Osteoblast (primary cell): ENCODE data around the gene DNAH10. TPM values are rescaled to one million over a fixed set of nuclear protein-coding genes. Genes with fewer than 3 reads are reported as not detected.

ENCODE experiments used
- DNase-seq: peaks from one replicate; pipeline ENCODE4 v3.0.0; 2011; ENCODE audit warnings: low spot score, mixed read lengths; ENCODE audit not compliant: insufficient read length; ENCODE audit errors: missing footprints
- H2AFZ ChIP-seq: 2 replicates; pipeline ENCODE4 v1.6.0; 2011; ENCODE audit warnings: mild to moderate bottlenecking, low read length
- H3K27ac ChIP-seq: 2 replicates; pipeline ENCODE4 v1.5.1; 2011; ENCODE audit warnings: mild to moderate bottlenecking, low read depth, low read length, moderate library complexity
- H3K27me3 ChIP-seq: 2 replicates; pipeline ENCODE4 v1.6.0; 2012; ENCODE audit warnings: mild to moderate bottlenecking, control low read depth, inconsistent platforms, low read length, moderate library complexity; ENCODE audit not compliant: insufficient read depth
- H3K36me3 ChIP-seq: 2 replicates; pipeline ENCODE4 v1.5.1; 2011; ENCODE audit warnings: mild to moderate bottlenecking, low read length, control low read depth, moderate library complexity; ENCODE audit not compliant: insufficient read depth
- H3K4me1 ChIP-seq: 2 replicates; pipeline ENCODE4 v1.5.1; 2011; ENCODE audit warnings: mild to moderate bottlenecking, low read length, control low read depth, moderate library complexity; ENCODE audit not compliant: insufficient read depth
- H3K4me2 ChIP-seq: 2 replicates; pipeline ENCODE4 v1.6.0; 2011; ENCODE audit warnings: mild to moderate bottlenecking, low read length; ENCODE audit not compliant: insufficient read depth
- H3K4me3 ChIP-seq: fragments of 200-600 bp; sonication (generic); 3 replicates; pipeline ENCODE4 v1.5.1; 2012; ENCODE audit warnings: mild to moderate bottlenecking, low read length, inconsistent platforms; ENCODE audit not compliant: insufficient read depth
- H3K79me2 ChIP-seq: 2 replicates; pipeline ENCODE4 v1.6.0; 2012; ENCODE audit warnings: mild to moderate bottlenecking, low read length, control low read depth, inconsistent platforms; ENCODE audit not compliant: insufficient read depth
- H3K9me3 ChIP-seq: 2 replicates; pipeline ENCODE4 v1.5.1; 2011; ENCODE audit warnings: low read depth, low read length, control low read depth
- H4K20me1 ChIP-seq: 2 replicates; pipeline ENCODE4 v1.6.0; 2012; ENCODE audit warnings: mild to moderate bottlenecking, low read length, control low read depth; ENCODE audit not compliant: insufficient read depth
- total RNA-seq: library from RNA; depleted of rRNA; stranded (reverse); fragments of >200 nt; gene quantifications from 2 replicates; pipeline ENCODE4 v1.2.3, GENCODE V29; 2012
- TF ChIP-seq, protein P1 (sequence below): IDR thresholded peaks from 2 replicates; pipeline ENCODE4 v1.5.1; 2011; ENCODE audit warnings: mild to moderate bottlenecking, low read depth, low read length, moderate library complexity; ENCODE audit errors: extremely low read depth

DNAH10 gene
- total RNA-seq, 1 donor = 0.72 TPM

DNA sequence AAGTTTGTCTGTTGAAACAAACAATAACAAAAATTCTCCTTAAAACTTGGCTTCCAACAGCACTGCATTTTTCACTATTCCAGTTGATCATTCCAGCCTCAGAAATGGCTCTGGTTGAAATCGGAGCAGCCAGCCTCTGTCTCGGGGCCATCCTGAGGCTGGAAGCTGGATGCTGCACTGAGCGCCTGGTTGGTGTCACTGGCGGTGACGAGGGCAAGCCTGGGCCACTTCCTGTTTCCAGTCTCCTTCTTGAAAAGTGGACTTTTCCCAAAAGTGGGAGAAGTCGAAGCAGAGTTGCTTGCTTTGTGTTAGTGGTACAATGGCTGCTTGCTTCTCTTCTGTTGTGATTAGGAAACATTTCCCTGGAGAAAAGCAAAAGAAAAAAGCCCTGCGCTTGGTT is 161.8 kb downstream of the DNAH10 start:
- Histone ChIP-seq H3K4me2 (no peak overlapping the region), H3K27ac (no peak overlapping the region), H3K9me3 (no peaks in the 10 kb centered on the region), H3K27me3 (peaks cover 4% of the 10 kb centered on the region), H2AFZ (no peak overlapping the region), H3K4me3 (no peak overlapping the region), H4K20me1 (no peaks in the 10 kb centered on the region), H3K79me2 (no peaks in the 10 kb centered on the region), H3K4me1 (no peaks in the 10 kb centered on the region), H3K36me3 (no peaks in the 10 kb centered on the region)
- DNase-seq = no peak
- TF ChIP-seq, protein P1, sequence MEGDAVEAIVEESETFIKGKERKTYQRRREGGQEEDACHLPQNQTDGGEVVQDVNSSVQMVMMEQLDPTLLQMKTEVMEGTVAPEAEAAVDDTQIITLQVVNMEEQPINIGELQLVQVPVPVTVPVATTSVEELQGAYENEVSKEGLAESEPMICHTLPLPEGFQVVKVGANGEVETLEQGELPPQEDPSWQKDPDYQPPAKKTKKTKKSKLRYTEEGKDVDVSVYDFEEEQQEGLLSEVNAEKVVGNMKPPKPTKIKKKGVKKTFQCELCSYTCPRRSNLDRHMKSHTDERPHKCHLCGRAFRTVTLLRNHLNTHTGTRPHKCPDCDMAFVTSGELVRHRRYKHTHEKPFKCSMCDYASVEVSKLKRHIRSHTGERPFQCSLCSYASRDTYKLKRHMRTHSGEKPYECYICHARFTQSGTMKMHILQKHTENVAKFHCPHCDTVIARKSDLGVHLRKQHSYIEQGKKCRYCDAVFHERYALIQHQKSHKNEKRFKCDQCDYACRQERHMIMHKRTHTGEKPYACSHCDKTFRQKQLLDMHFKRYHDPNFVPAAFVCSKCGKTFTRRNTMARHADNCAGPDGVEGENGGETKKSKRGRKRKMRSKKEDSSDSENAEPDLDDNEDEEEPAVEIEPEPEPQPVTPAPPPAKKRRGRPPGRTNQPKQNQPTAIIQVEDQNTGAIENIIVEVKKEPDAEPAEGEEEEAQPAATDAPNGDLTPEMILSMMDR = no peak

DNA sequence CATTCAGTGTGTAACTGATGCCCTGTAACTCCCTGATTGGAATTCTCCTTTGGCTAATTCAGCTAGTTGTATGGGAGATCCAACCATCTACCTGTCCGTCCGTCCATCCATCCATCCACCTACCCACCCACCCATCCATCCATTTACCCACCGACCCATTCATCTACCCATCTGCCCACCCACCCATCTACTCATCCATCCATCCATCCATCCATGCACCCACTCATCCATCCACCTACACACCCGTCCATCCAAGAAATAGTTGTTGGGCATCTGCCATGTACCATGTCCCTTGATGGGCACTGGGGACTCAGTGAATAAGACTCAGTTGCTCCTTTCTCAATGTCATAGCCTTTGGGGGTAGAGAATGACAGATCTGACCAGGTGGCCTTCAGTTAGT is 162.4 kb downstream of the DNAH10 start:
- no peak for DNase-seq
- no peaks in the 10 kb centered on the region for H3K9me3 ChIP-seq
- no peaks in the 10 kb centered on the region for H3K4me1 ChIP-seq
- TF ChIP-seq, protein P1 = no peak
- H3K27ac ChIP-seq = no peak overlapping the region
- no peak overlapping the region for H3K4me2 ChIP-seq
- no peaks in the 10 kb centered on the region for H3K79me2 ChIP-seq
- no peaks in the 10 kb centered on the region for H3K27me3 ChIP-seq
- no peak overlapping the region for H2AFZ ChIP-seq
- H4K20me1 ChIP-seq = no peaks in the 10 kb centered on the region
- no peaks in the 10 kb centered on the region for H3K36me3 ChIP-seq
- no peak overlapping the region for H3K4me3 ChIP-seq

DNA sequence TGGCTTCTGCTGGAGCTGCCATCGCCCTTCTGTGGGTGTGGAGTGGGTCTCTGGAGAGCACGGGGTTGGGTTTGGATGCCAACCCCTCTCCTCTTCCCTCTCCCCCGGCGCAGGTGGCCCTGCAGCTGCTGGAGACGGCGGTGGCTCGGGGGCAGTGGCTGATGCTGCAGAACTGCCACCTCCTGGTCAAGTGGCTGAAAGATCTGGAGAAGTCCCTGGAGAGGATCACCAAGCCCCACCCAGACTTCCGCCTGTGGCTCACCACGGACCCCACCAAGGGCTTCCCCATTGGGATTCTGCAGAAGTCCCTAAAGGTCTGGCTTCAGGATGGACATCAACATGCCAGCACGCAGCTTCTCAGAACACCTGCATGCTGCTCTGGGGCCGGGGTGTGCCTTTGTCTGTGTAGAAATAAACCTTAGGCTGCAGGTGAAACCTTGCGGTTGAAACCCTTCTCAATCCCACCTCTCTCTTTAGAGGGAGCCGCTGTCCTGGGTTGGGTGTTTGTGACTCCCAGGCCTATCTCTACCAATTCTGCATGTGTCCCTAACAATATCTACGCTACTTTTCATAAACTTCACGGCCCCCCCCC is 166.3 kb downstream of the DNAH10 start:
- Histone ChIP-seq H3K36me3 (no peaks in the 10 kb centered on the region), H4K20me1 (no peaks in the 10 kb centered on the region), H3K4me3 (no peak overlapping the region), H3K4me2 (no peak overlapping the region), H3K4me1 (no peaks in the 10 kb centered on the region), H3K27me3 (peaks cover 4% of the 10 kb centered on the region), H3K79me2 (no peaks in the 10 kb centered on the region), H3K9me3 (no peaks in the 10 kb centered on the region), H2AFZ (no peak overlapping the region), H3K27ac (no peak overlapping the region)
- no peak for DNase-seq
- TF ChIP-seq, protein P1 = no peak

DNA sequence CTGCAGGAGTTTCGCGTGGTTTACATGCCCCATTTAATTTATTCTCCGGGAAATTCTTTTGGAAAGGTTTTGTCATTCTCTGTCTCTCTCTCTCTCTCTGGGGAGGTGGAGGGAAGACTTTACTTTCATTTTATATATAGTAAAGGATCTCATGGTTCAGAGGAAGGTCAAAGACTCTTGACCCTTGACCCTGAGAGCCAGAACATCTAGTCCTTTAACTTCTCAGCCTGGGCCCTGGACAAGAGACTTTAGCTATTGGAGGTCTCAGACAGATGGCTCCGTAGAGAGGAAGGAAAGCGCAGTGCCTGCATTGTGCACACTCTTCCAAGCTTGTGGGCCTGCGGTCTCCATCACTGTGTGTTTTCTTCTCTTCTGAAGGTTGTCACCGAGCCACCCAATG is 166.8 kb downstream of the DNAH10 start:
- Histone ChIP-seq H3K36me3 (no peaks in the 10 kb centered on the region), H2AFZ (no peak overlapping the region), H3K4me3 (no peak overlapping the region), H4K20me1 (no peaks in the 10 kb centered on the region), H3K79me2 (no peaks in the 10 kb centered on the region), H3K4me1 (no peaks in the 10 kb centered on the region), H3K4me2 (no peak overlapping the region), H3K27ac (no peak overlapping the region), H3K9me3 (no peaks in the 10 kb centered on the region), H3K27me3 (peaks cover 4% of the 10 kb centered on the region)
- DNase-seq = no peak
- TF ChIP-seq, protein P1 = no peak
